ENCODE measurements around the gene COMMD1. TPM values are rescaled to one million over a fixed set of nuclear protein-coding genes. Genes with fewer than 3 reads are reported as not detected.

The COMMD1 gene
- total and polyA plus RNA-seq, 10 donors, result 23.9 to 40.1 (median 35.0) TPM

DNA sequence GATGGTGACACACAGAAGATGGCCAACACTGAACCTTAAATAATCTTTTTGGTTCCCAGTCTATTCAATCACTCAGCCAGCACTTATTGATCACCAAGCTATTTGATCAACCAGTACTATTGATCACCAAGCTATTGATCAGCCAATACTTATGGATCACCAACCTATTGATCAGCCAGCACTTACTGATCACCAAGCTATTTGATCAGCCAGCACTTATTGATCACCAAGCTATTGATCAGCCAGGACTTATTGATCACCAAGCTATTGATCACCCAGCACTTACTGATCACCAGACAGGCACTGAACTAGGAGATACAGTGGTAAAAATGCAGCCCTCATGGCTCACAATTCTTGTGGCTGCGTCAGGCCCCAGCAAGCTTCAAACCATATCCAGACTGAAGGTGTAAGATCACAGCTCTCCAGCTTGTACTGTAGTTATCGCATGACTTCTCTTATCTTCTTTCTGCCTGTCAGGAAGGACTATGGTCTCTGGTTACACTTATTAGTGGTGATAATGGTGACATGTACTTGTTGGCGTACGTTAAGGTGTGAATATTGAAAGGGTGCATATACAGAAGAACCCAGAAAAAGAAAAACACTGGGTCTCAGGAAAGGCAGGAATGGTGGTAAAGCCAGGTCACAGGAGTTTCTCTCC, 272.0 kb downstream of the COMMD1 start:
- no peak overlapping the region for H3K4me3 ChIP-seq
- no peak overlapping the region for H3K27ac ChIP-seq

GRCh38 chr2:62178741-62179271, 273.3 kb downstream of the COMMD1 start:
- H3K36me3 ChIP-seq, result no peaks in the 10 kb centered on the region
- TF ChIP-seq POLR2A (IDR thresholded peaks at IDR 0.05), result no peak
- TF ChIP-seq, protein P1, sequence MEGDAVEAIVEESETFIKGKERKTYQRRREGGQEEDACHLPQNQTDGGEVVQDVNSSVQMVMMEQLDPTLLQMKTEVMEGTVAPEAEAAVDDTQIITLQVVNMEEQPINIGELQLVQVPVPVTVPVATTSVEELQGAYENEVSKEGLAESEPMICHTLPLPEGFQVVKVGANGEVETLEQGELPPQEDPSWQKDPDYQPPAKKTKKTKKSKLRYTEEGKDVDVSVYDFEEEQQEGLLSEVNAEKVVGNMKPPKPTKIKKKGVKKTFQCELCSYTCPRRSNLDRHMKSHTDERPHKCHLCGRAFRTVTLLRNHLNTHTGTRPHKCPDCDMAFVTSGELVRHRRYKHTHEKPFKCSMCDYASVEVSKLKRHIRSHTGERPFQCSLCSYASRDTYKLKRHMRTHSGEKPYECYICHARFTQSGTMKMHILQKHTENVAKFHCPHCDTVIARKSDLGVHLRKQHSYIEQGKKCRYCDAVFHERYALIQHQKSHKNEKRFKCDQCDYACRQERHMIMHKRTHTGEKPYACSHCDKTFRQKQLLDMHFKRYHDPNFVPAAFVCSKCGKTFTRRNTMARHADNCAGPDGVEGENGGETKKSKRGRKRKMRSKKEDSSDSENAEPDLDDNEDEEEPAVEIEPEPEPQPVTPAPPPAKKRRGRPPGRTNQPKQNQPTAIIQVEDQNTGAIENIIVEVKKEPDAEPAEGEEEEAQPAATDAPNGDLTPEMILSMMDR (IDR thresholded peaks at IDR 0.05 in 8 of 11, conservative IDR thresholded peaks at IDR 0.05 in 3 of 11), result no peak
- TF ChIP-seq POLR2AphosphoS5 (IDR thresholded peaks at IDR 0.05), result no peak
- H3K4me1 ChIP-seq, result no peaks in the 10 kb centered on the region
- H3K4me3 ChIP-seq, result no peak overlapping the region
- 75 to 84% (median 82%) methylated on average over 5 of the region's 5 CpGs for WGBS, 5 donors
- H3K27ac ChIP-seq, result peak overlapping the region in 2 of 8 donors; percentile 2 to 21
- H3K9me3 ChIP-seq, result no peaks in the 10 kb centered on the region
- no peak for DNase-seq
- intact Hi-C loops (cut with DNase I; ENCODE audit: low total_unique reads), result no loop called here
- no peaks in the 10 kb centered on the region for H3K27me3 ChIP-seq (replicated peaks in 1 of 7)

More for the DNA sequence above, 272.0 kb downstream of the COMMD1 start:
- DNase-seq, result no peak
- TF ChIP-seq POLR2AphosphoS5 (IDR thresholded peaks at IDR 0.05) (no peak), POLR2A (IDR thresholded peaks at IDR 0.05) (no peak)
- TF ChIP-seq, protein P1 (IDR thresholded peaks at IDR 0.05 in 8 of 11, conservative IDR thresholded peaks at IDR 0.05 in 3 of 11), result no peak
- Histone ChIP-seq H3K4me1 (no peaks in the 10 kb centered on the region), H3K36me3 (no peaks in the 10 kb centered on the region), H3K27me3 (replicated peaks in 1 of 7) (no peaks in the 10 kb centered on the region), H3K9me3 (no peaks in the 10 kb centered on the region)
- 93 to 97% (median 95%) methylated on average over 4 of the region's 4 CpGs for WGBS, 5 donors
- intact Hi-C loops (cut with DNase I; ENCODE audit: low total_unique reads), result no loop called here

GRCh38 chr2:62180975-62181374, 275.5 kb downstream of the COMMD1 start:
- WGBS, 5 donors, result 24 to 51% (median 33%) methylated on average over 4 of the region's 4 CpGs
- DNase-seq, result peak; percentile 9
- no peak overlapping the region for H3K4me3 ChIP-seq
- no peaks in the 10 kb centered on the region for H3K27me3 ChIP-seq (replicated peaks in 1 of 7)
- intact Hi-C loops (cut with DNase I; ENCODE audit: low total_unique reads), result no loop called here
- no peaks in the 10 kb centered on the region for H3K4me1 ChIP-seq
- no peaks in the 10 kb centered on the region for H3K9me3 ChIP-seq
- TF ChIP-seq POLR2AphosphoS5 (IDR thresholded peaks at IDR 0.05) (no peak), POLR2A (IDR thresholded peaks at IDR 0.05) (no peak)
- TF ChIP-seq, protein P1 (IDR thresholded peaks at IDR 0.05 in 8 of 11, conservative IDR thresholded peaks at IDR 0.05 in 3 of 11), result no peak
- H3K27ac ChIP-seq, result no peak overlapping the region
- H3K36me3 ChIP-seq, result no peaks in the 10 kb centered on the region

GRCh38 chr2:62181843-62182242, 276.4 kb downstream of the COMMD1 start:
- Histone ChIP-seq H3K9me3 (no peaks in the 10 kb centered on the region), H3K4me1 (peaks cover 0 to 8% (median 0%) of the 10 kb centered on the region in 6 donors), H3K27me3 (replicated peaks in 1 of 7) (no peaks in the 10 kb centered on the region), H3K27ac (no peak overlapping the region), H3K36me3 (no peaks in the 10 kb centered on the region), H3K4me3 (no peak overlapping the region)
- DNase-seq, result peak; percentile 7
- WGBS, 5 donors, result 50 to 87% (median 67%) methylated on average over 3 of the region's 3 CpGs
- no peak for TF ChIP-seq POLR2A (IDR thresholded peaks at IDR 0.05)
- TF ChIP-seq POLR2AphosphoS5 (IDR thresholded peaks at IDR 0.05), result no peak
- TF ChIP-seq, protein P1 (IDR thresholded peaks at IDR 0.05 in 8 of 11, conservative IDR thresholded peaks at IDR 0.05 in 3 of 11), result no peak
- intact Hi-C loops (cut with DNase I; ENCODE audit: low total_unique reads), result no loop called here
